Endodermal cell (in vitro differentiated cells): ENCODE results near the gene PAQR8. TPM values are rescaled to one million over a fixed set of nuclear protein-coding genes. Genes with fewer than 3 reads are reported as not detected.

Source experiments
- DNase-seq: peaks from one replicate; pipeline ENCODE4 v3.0.0-alpha.2; 2017
- H3K27ac ChIP-seq: 2 replicates; pipeline ENCODE4 v1.5.1; 2013; ENCODE audit warnings: mild to moderate bottlenecking, low read depth, low read length, moderate library complexity
- H3K27me3 ChIP-seq: 2 replicates; pipeline ENCODE4 v1.6.1; 2013; ENCODE audit warnings: mild to moderate bottlenecking, low read length, moderate library complexity; ENCODE audit not compliant: insufficient read depth, control insufficient read depth, poor library complexity, severe bottlenecking
- H3K36me3 ChIP-seq: 2 replicates; pipeline ENCODE4 v1.7.0; 2013; ENCODE audit warnings: mild to moderate bottlenecking, low read length, moderate library complexity; ENCODE audit not compliant: control insufficient read depth, insufficient read depth
- H3K4me1 ChIP-seq: one replicate; pipeline ENCODE4 v1.7.0; 2013; ENCODE audit warnings: low read length; ENCODE audit not compliant: control insufficient read depth, insufficient read depth
- H3K4me3 ChIP-seq: 2 replicates; pipeline ENCODE4 v1.5.1; 2013; ENCODE audit warnings: mild to moderate bottlenecking, low read length, moderate library complexity
- H3K9ac ChIP-seq: 2 replicates; pipeline ENCODE4 v1.6.1; 2013; ENCODE audit warnings: mild to moderate bottlenecking, low read length, moderate library complexity; ENCODE audit not compliant: poor library complexity, severe bottlenecking; ENCODE audit errors: extremely low read depth
- H3K9me3 ChIP-seq: 2 replicates; pipeline ENCODE4 v1.6.1; 2013; ENCODE audit warnings: mild to moderate bottlenecking, low read length, moderate library complexity; ENCODE audit not compliant: control insufficient read depth
- H3K27ac Mint-ChIP-seq: 2 replicates; pipeline ENCODE4 v1.8.0; 2020; ENCODE audit warnings: mixed read lengths
- H3K27me3 Mint-ChIP-seq: 2 replicates; pipeline ENCODE4 v1.8.0; 2021; ENCODE audit warnings: mild to moderate bottlenecking, mixed read lengths; ENCODE audit not compliant: insufficient read depth
- H3K36me3 Mint-ChIP-seq: 2 replicates; pipeline ENCODE4 v1.8.0; 2020; ENCODE audit warnings: low read depth, mixed read lengths
- H3K4me1 Mint-ChIP-seq: 2 replicates; pipeline ENCODE4 v1.8.0; 2020; ENCODE audit warnings: mixed read lengths
- H3K4me3 Mint-ChIP-seq: 2 replicates; pipeline ENCODE4 v1.8.0; 2020; ENCODE audit warnings: mild to moderate bottlenecking, moderate library complexity, mixed read lengths
- H3K9me3 Mint-ChIP-seq: 2 replicates; pipeline ENCODE4 v1.8.0; 2020; ENCODE audit warnings: mild to moderate bottlenecking, mixed read lengths
- CTCF ChIP-seq: fragments of 200-600 bp; sonication (generic); conservative IDR thresholded peaks from 2 replicates; pipeline ENCODE4 v1.5.0; 2021; ENCODE audit warnings: antibody characterized with exemption, mild to moderate bottlenecking
- WGBS, 2 experiments: methylation state at CpG; one replicate each; pipeline versions ENCODE4 v1.1.5 to v1.1.7; 2013; ENCODE audit warnings: missing lambda C conversion rate in 2 of 2, mixed read lengths in 1 of 2; ENCODE audit not compliant: insufficient coverage in 1 of 2, insufficient read length in 1 of 2; 5-methylcytosine and 5-hydroxymethylcytosine counted together
- total RNA-seq, 2 donors: library from RNA; stranded (reverse); fragmentation: NEBNext Ultra II Directional in 1 of 2; extraction: Animal tissue kit (Norgen Biotek cat#: 25700) in 1 of 2; gene quantifications; 2 replicates in 1 of 2; 3 replicates in 1 of 2; pipeline ENCODE4 v1.2.1, GENCODE V29; 2021

PAQR8 gene
- total RNA-seq, 2 donors from 2014 or later, result 5.9 to 6.7 TPM

- Histone ChIP-seq H3K27me3 (no peaks in the 10 kb centered on the region), H3K4me1 (no peaks in the 10 kb centered on the region), H3K9me3 (no peaks in the 10 kb centered on the region), H3K27ac (no peak overlapping the region), H3K36me3 (no peaks in the 10 kb centered on the region), H3K9ac (no peak overlapping the region), H3K4me3 (no peak overlapping the region)
- Mint-ChIP-seq H3K36me3 (no peaks in the 10 kb centered on the region), H3K4me1 (peaks cover 24% of the 10 kb centered on the region), H3K9me3 (no peaks in the 10 kb centered on the region), H3K4me3 (no peak overlapping the region), H3K27ac (no peak overlapping the region), H3K27me3 (no peaks in the 10 kb centered on the region)
- DNase-seq, result no peak
- WGBS, 2 experiments, result 92 to 100% methylated on average over 2 of the region's 2 CpGs
- no peak for TF ChIP-seq CTCF
Measured at GRCh38 chr6:52418606-52419005, 56.7 kb downstream of the PAQR8 start.

- H3K4me3 ChIP-seq, result peak within 1 kb of the TSS; percentile 89
- TF ChIP-seq CTCF, result no peak
- Mint-ChIP-seq H3K9me3 (no peaks in the 10 kb centered on the region), H3K36me3 (no peaks in the 10 kb centered on the region), H3K27me3 (no peaks in the 10 kb centered on the region), H3K4me1 (peaks cover 18% of the 10 kb centered on the region), H3K27ac (no peak within 1 kb of the TSS), H3K4me3 (no peak within 1 kb of the TSS)
- DNase-seq, result peak; percentile 99
- peak within 1 kb of the TSS; percentile 84 for H3K27ac ChIP-seq
- H3K36me3 ChIP-seq, result peaks cover 2% of the 10 kb centered on the region
- 0% methylated on average over 9 to 57 of the region's 57 CpGs for WGBS, 2 experiments
- no peaks in the 10 kb centered on the region for H3K27me3 ChIP-seq
- H3K9me3 ChIP-seq, result no peaks in the 10 kb centered on the region
- peak within 1 kb of the TSS; percentile 75 for H3K9ac ChIP-seq
- peaks cover 3% of the 10 kb centered on the region for H3K4me1 ChIP-seq
Measured at GRCh38 chr6:52419809-52420667, 58.1 kb downstream of the PAQR8 start, which contains the start of gene EFHC1. Gene EFHC1, plus strand, starts transcription at chr6:52420342. Its CDS starts 69 bp downstream, at chr6:52420411.

GRCh38 chr6:52420668-52421358 is 58.9 kb downstream of the PAQR8 start:
- H3K4me1 Mint-ChIP-seq, result peaks cover 18% of the 10 kb centered on the region
- H3K4me1 ChIP-seq, result peaks cover 3% of the 10 kb centered on the region
- H3K9ac ChIP-seq, result peak overlapping the region; percentile 75
- H3K9me3 Mint-ChIP-seq, result no peaks in the 10 kb centered on the region
- H3K36me3 Mint-ChIP-seq, result no peaks in the 10 kb centered on the region
- H3K4me3 Mint-ChIP-seq, result no peak overlapping the region
- peaks cover 5% of the 10 kb centered on the region for H3K36me3 ChIP-seq
- no peak for TF ChIP-seq CTCF
- peak overlapping the region; percentile 84 for H3K27ac ChIP-seq
- peak; percentile 81 for DNase-seq
- WGBS, 2 experiments, result 1 to 2% methylated on average over 21 of the region's 21 CpGs
- H3K27me3 Mint-ChIP-seq, result no peaks in the 10 kb centered on the region
- no peaks in the 10 kb centered on the region for H3K9me3 ChIP-seq
- peak overlapping the region; percentile 89 for H3K4me3 ChIP-seq
- no peak overlapping the region for H3K27ac Mint-ChIP-seq
- H3K27me3 ChIP-seq, result no peaks in the 10 kb centered on the region
